Bronchial epithelial cell (primary cell): ENCODE results near the gene HOXB6. TPM values are rescaled to one million over a fixed set of nuclear protein-coding genes. Genes with fewer than 3 reads are reported as not detected.

Source experiments
- DNase-seq: peaks from one replicate; pipeline ENCODE4 v3.0.0-alpha.2; 2010; ENCODE audit warnings: low read depth
- FAIRE-seq: peaks from 2 replicates; lab custom pipeline; 2011; peaks lifted over from hg19 to GRCh38; lab: Jason Lieb, UNC
- H3K27me3 ChIP-seq: 2 replicates; pipeline ENCODE4 v1.5.1; 2011; ENCODE audit warnings: low read length; ENCODE audit not compliant: control insufficient read depth, insufficient read depth
- H3K36me3 ChIP-seq: 2 replicates; pipeline ENCODE4 v1.5.1; 2011; ENCODE audit warnings: low read length; ENCODE audit not compliant: control insufficient read depth, insufficient read depth
- H3K4me3 ChIP-seq: 2 replicates; pipeline ENCODE4 v1.5.1; 2011; ENCODE audit warnings: mild to moderate bottlenecking, low read depth, low read length, control low read depth
- total RNA-seq: library from RNA; depleted of rRNA; stranded (reverse); fragments of >200 nt; gene quantifications from 2 replicates; pipeline ENCODE4 v1.2.1, GENCODE V29; 2014
- TF ChIP-seq, protein P1 (sequence below): IDR thresholded peaks from 2 replicates; pipeline ENCODE4 v1.5.1; 2011; ENCODE audit warnings: mild to moderate bottlenecking, moderate library complexity, low read length, control low read depth, inconsistent platforms; ENCODE audit not compliant: insufficient read depth, severe bottlenecking

HOXB6 gene
- total RNA-seq, 1 donor from 2014 or later = not detected

GRCh38 chr17:48553826-48554225 lies 51.0 kb downstream of the HOXB6 start:
- TF ChIP-seq, protein P1, sequence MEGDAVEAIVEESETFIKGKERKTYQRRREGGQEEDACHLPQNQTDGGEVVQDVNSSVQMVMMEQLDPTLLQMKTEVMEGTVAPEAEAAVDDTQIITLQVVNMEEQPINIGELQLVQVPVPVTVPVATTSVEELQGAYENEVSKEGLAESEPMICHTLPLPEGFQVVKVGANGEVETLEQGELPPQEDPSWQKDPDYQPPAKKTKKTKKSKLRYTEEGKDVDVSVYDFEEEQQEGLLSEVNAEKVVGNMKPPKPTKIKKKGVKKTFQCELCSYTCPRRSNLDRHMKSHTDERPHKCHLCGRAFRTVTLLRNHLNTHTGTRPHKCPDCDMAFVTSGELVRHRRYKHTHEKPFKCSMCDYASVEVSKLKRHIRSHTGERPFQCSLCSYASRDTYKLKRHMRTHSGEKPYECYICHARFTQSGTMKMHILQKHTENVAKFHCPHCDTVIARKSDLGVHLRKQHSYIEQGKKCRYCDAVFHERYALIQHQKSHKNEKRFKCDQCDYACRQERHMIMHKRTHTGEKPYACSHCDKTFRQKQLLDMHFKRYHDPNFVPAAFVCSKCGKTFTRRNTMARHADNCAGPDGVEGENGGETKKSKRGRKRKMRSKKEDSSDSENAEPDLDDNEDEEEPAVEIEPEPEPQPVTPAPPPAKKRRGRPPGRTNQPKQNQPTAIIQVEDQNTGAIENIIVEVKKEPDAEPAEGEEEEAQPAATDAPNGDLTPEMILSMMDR = no peak
- no peak for DNase-seq
- Histone ChIP-seq H3K36me3 (no peaks in the 10 kb centered on the region), H3K4me3 (no peak overlapping the region), H3K27me3 (peaks cover 72% of the 10 kb centered on the region)
- FAIRE-seq = no peak

GRCh38 chr17:48553190-48553547 lies 51.6 kb downstream of the HOXB6 start:
- TF ChIP-seq, protein P1 = no peak
- Histone ChIP-seq H3K27me3 (peaks cover 71% of the 10 kb centered on the region), H3K36me3 (no peaks in the 10 kb centered on the region), H3K4me3 (no peak overlapping the region)
- no peak for DNase-seq
- FAIRE-seq = no peak

DNA sequence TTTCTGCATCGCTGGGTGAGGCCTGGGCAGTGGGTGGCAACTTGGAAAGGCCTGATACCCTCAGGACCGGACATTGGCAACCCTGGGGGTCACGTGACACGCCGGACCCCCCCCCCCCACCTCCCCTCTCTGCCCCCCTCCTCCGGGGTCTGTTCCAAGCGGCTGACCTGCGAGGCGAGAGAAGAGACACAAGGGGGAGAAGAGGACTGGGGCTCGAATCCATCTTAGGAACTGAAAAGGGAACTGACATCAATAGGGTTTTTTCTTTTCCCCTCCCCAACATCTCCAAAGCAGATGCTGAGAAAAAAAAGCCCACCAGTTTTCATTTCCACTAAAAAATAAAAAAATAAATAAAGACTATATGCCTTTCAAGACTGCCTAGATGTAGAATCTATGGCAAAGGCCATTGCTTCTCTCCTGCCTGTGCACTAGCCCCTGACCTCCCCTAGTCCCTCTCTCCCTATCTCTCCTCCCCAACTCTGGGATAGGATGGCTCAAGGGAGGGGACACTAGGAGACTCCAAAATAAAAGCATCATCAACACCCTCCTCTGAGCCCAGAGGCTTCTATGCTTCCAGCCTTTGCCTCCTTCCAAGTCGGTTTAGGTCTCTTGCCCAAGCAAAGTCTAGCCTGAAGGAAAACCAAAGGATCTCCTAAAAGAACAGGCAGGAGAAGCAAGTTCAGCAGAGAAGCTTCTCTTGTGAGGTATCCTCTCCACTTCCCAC lies 52.2 kb downstream of the HOXB6 start:
- TF ChIP-seq, protein P1 = no peak
- Histone ChIP-seq H3K4me3 (no peak overlapping the region), H3K27me3 (peaks cover 70% of the 10 kb centered on the region), H3K36me3 (no peaks in the 10 kb centered on the region)
- FAIRE-seq = no peak
- DNase-seq = no peak

- Histone ChIP-seq H3K27me3 (peaks cover 70% of the 10 kb centered on the region), H3K4me3 (no peak overlapping the region), H3K36me3 (no peaks in the 10 kb centered on the region)
- TF ChIP-seq, protein P1 = no peak
- no peak for FAIRE-seq
- no peak for DNase-seq
These were observed 53.0 kb downstream of the HOXB6 start for GRCh38 chr17:48551596-48552465.

GRCh38 chr17:48551214-48551555 lies 53.6 kb downstream of the HOXB6 start:
- TF ChIP-seq, protein P1 = no peak
- DNase-seq = no peak
- Histone ChIP-seq H3K27me3 (peaks cover 71% of the 10 kb centered on the region), H3K4me3 (no peak overlapping the region), H3K36me3 (no peaks in the 10 kb centered on the region)
- FAIRE-seq = no peak
